Measurements from ENCODE around the gene ADAMTS6.

ADAMTS6 gene

DNA sequence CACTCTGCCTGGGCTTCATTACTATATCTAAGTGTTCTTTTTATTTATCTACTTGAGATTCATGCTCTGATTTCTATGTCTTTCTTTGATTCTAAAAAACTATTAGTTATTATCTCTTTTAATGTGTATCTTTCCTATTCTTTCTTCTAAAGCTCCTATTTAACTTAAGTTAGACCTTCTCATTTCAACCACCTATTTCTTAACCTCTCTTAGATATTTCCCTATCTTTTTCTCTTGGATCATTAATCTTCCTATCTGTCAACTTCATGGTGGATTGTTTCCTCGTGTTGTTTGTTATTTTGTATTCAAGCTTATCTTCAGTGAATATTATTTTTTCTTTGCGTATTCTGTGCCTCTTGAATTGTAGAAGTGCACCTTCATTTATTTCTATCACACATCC is 202.1 kb downstream of the ADAMTS6 start:
- no peak for DNase-seq (ENCODE audit: low read depth)

DNA sequence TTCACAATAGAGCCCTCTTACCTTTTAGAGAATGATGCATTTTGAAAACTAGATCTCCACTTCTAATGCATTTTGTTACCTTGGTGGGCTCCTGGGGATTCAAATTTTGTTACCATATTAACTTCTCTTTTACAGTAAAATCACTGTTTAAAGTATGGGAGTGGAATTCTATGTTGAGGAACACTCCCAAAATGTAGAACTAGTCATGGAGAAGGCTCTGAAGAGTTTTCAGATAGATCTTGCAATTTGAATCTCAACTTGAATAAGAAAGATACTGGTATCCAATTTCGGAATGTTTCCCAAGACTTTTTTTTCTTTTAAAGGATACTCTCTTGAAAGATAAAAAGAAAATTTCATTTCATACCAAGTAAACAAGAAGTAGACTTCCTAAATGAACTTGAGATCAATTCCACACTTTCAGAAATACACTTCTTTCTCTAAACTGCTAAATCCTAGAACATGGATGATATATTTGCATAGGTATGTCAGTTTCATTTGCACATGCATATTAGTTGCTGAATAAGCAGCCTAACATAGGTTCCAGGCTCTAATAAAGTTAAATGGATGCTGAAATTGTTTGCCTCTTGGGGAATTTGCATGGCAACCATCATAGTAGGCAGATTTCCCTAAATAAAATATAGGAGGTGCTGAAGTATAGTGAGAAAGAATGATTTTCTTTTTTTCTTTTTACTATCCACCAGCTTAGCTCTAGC is 205.4 kb downstream of the ADAMTS6 start:
- DNase-seq (ENCODE audit: low read depth): no peak

DNA sequence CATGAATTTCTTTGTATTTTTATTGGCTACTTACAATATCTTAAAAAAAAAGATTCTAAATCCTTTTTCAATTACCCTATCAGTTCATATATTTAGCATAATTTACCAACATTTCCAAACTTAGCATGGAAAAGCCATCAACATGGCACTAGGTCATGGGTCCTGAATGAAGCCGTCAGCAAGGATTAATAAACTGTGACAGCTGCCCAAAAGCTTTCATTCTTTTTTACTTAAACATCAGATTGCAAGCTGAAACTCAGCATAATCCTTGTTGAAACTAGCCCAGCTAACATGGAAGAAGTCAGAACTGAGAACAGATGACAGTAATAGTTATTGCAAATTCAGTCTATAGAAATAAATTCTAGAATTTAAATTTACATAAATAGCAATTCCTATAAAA is 209.8 kb downstream of the ADAMTS6 start:
- DNase-seq (ENCODE audit: low read depth): no peak

DNA sequence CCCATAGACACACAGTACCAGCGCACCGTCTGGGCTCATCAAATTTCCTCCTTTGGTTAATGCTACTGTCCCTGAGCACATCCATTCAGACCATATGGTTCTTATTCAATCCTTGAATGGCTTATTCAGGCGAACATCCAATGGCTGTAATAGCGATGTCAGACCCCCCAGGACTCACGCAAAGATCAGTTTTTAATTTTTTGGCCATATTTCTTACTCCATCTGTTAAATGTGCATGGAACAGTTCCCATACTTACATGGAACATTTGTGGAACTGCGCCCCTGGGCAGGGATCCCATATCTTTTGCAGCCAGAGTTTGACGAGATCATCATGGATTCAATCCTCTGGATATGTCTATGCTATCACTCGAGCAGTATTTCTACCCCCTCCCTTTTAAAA is 213.2 kb downstream of the ADAMTS6 start:
- no peak for DNase-seq (ENCODE audit: low read depth)

DNA sequence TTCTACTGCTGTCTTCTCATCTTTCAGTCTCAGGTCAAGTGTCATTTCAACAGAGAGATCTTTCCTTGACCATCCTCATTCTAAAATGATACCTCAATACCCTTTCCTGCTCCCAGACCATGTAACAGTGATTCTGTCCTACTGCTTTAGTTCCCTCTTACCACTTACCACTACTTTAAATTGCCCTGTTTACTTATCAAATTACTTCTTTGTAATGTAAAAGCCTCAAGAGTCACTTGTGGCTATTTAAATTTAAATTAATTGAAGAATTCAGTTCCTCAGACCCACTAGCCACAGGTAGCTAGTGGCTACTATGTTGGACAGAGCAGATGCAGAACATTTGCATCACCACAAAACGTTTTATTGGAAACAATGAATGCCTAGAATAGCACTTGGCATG is 217.3 kb downstream of the ADAMTS6 start:
- no peak for DNase-seq (ENCODE audit: low read depth)

DNA sequence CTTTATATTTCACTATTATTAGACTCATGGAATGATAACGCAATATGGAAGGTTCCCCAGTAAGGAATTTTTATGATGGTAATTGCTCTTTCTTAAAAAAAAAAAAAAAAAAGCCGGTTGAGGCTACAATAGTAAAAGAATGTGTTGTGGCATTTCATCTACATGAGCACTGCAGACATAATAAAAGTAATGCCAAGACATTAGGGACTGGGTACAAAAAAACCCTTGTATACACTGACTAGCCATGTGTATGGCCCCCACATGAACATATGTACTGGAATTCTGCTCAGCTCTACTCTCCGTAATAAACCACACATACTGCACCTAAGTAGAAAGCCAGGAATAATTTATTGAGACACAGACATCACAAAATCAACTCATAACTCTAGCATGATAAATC is 218.4 kb downstream of the ADAMTS6 start:
- no peak for DNase-seq (ENCODE audit: low read depth)

DNA sequence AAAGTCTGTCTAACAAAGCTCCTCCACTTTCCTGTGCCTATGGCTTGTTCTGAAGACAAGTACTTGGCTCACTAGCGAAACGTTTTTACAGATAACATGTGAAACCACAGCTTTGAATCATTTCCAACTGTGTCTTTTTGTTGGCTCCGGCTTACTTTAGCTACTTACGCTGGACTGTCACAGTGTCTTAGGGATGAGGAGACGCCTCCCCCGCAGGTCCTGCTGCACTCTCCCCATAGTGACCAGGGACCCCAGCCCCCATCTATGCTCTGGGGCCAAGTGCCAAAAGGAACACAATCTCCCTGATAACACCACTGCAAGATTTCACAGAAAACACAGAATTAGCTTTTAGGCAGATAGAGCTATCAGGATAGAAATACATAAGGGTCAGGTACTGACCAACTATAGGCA is 219.1 kb downstream of the ADAMTS6 start:
- DNase-seq (ENCODE audit: low read depth): no peak

DNA sequence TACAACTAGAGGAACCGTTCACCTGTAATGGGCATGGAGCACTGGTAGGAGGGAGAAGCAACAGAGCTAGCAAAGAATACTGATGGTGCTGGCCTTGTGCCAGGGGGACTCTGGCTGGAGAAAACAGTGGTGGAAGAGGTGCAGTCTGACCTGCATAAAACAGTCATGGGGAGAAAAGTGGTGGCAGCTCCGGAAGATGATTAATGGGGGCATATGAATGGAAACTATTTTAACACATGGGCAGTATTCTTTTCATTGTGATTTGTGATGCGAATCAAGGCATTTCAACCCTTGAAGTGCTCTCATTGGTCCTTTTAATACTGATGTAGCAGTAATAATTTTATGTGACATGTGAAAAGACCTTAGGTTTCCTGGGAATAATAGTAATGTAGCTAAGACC is 219.6 kb downstream of the ADAMTS6 start:
- DNase-seq (ENCODE audit: low read depth): no peak

DNA sequence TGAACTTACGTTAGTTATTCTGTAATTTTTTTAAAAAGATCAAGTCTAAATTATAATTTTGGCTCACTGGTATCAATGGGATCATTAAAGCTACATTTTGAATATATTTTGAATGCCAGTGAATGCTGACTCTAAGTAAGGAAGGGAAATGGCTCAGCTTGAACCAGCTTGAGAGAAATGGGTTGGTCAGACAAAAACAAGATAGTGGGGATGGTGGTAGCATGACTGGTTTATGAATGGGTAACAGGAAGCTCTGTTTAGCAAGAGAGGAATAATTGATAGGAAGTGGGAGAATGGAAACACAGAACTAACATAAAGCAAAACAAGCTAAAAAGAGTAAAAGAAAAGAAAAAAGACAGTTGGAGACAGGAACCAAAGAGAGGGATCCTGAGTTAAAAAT is 220.2 kb downstream of the ADAMTS6 start:
- DNase-seq (ENCODE audit: low read depth): no peak

DNA sequence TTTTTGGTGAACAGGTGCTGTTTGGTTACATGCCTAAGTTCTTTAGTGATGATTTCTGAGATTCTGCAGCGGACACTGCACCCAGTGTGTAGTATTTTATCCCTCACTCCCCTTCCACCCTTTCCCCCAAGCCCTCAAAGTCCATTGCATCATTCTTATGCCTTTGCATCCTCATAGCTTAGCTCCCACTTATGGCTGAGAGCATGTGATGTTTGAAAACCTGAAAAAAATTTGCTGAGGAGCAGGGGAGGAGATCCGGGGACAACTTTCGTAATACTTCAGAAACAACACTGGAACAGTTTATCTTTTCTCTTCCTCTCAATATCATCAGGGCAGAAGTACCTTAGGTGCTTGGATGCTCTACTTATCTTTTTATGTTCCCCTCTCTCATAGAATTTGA is 226.4 kb downstream of the ADAMTS6 start:
- DNase-seq (ENCODE audit: low read depth): no peak

DNA sequence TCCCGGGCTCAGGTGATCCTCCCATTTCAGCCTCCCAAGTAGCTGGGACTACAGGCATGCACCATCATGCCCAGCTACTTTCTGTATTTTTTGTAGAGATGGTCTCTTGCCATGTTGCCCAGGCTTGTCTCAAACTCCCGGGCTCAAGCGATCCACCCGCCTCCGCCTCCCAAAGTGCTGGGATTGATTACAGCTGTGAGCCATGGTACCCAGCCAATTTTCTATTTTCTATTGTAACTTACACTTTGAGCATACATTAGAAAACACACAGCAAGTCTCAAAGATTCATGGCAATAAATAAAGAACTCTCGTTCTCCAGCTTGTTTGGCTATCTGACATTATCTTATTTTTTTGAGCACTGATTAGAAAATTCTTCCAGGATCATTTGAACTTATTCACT is 228.7 kb downstream of the ADAMTS6 start:
- DNase-seq (ENCODE audit: low read depth): no peak

DNA sequence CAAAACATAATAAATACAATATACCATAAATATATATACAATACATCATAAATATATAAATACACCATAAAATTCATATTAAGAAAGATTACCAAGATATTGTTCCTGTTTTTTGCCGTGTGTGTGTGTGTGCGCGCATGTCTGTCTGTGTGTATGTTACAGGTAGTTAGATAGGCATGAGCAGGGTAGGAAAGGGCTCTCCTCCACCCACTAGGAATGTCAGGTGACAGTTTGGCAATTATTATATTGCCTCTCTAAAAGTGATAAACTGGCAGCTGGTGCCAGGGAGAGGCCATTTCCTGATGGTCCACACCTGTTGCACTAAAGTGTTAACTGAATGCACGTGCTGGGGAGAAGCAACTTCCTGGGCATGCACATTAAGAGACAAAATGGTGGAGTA is 232.8 kb downstream of the ADAMTS6 start:
- no peak for DNase-seq (ENCODE audit: low read depth)

DNA sequence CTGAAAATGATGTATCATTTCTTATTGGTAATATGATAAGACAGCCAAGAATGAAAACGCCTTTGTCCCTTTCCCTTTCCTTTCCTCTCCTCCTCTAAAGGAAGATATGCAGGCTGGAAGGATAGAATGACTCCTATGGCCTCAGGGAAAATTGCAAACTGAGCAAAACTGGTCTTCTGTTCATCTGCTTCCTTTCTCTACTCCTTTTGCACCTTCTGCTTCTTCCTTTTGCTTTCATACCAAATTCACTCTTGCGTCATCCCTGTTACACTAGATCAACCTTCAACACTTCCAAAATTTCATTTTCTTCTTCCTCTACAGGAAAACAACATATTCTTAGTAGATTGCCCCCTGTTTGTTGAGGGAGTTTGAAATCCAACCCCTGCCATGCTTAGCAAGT is 234.1 kb downstream of the ADAMTS6 start:
- DNase-seq (ENCODE audit: low read depth): no peak

DNA sequence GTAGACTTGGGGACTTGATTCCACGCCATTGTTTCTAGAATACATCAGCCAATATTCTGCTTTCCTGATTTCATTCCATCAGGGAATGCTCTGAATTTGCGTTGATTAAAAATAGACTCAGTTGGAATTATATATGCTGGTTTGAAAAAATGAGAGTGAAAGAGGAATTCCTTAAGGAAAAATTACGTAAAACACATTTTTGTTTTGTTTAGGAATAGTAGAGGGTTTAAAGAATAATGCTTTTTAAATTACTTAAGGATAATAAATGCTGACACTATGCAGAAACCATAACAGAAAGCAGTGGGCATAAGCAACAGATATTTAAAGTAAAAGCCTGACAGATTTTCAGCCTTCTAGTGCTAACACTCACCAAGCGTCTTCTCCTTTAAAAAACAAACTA is 235.0 kb downstream of the ADAMTS6 start:
- no peak for DNase-seq (ENCODE audit: low read depth)

DNA sequence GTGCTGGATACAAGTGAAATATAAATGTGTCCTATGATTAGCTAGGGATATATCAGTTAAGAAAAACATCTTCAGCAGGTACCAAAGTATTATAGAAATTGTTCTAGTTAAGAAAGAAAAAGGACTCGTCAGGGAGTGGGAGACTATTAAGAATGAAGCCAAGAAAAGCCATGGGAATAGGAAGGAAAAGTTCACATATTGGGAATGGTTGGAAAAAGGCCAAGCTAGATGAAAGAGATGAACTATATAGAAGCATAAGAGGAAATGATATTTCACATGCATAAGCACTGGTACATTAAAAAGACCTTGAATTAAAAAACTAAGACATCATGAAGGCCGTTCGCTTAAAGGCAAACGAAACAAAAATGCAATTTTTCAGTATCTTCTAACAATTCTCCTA is 237.7 kb downstream of the ADAMTS6 start:
- no peak for DNase-seq (ENCODE audit: low read depth)

DNA sequence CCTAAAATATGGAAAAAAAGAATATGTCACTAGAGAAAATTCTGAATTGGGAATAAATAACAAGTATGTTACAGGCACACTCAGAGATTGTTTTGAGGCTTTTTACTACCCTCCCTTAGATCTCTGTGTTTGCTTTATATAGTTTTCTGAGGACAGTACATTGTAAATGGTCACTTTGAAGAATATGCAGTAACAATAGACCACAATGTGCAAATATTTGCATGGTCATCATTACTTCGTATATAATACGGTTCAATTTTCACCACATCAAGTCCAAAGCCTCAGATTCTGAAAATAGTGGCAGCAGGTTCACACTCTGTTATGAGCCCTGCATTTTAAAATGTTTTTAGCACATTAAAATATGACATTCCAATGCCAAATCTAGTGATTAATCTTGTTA is 238.6 kb downstream of the ADAMTS6 start:
- no peak for DNase-seq (ENCODE audit: low read depth)

DNA sequence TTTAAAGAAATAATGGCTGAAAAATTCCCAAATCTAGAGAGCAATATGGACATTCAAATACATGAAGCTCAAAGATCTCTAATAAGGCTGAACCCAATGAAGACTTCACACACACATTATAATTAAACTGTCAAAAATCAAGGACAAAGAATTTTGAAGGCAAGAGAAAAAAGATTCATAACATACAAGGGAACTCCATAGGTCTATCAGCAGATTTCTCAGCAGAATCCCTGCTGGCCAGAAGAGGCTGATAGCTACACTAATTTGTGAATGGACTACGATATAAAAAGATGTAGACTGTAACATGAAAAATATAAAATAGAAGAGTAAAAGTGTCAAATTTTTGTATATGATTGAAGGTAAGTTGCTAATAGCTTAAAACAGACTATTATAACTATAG is 251.9 kb downstream of the ADAMTS6 start:
- no peak for DNase-seq (ENCODE audit: low read depth)

DNA sequence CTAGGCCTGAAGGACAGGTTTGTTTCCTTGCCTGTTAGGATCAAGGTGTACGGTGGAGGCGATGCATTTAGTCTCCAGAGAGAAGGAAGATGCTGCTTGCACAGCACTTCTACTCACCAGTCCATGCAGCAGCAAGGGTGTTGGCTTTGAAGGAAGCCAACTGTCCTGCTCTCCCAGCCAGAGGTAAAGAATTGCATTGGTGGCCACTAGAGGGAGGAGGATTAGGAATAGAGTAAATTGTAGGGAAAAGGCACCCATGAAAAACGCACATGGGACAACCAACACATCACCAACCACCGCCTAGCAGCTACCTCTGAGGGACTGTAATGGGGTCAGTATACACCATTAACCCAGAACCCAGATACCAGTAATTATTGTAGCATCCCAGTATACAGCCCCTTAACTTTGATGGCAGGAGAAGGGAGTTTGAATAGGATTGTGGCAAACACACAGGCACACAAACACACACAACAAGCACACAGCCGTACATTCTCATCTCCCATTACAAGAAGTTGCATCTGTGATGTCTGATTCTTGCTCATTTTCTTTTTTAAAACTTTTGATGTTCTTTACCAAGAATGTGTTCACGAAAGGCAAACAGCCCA is 267.7 kb downstream of the ADAMTS6 start:
- DNase-seq (ENCODE audit: low read depth): no peak

DNA sequence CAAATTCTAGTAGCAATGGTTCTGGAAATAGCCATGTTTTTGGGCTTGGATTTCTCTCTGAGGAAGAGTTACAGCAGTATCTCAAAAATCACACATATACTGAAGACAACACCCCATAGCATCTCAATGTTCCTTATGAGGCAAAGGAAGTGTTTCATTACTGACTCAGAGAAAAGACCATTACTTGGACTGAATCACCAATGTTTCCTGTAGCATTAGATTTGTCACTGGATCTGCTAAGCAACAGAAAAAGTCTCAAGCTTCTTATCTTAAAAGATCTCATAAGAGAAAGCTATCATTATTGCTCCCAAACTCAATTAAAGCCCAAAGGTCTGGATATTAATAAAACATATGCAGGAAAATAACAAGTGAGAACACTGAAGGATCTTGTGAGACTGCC is 272.4 kb downstream of the ADAMTS6 start:
- no peak for DNase-seq (ENCODE audit: low read depth)

DNA sequence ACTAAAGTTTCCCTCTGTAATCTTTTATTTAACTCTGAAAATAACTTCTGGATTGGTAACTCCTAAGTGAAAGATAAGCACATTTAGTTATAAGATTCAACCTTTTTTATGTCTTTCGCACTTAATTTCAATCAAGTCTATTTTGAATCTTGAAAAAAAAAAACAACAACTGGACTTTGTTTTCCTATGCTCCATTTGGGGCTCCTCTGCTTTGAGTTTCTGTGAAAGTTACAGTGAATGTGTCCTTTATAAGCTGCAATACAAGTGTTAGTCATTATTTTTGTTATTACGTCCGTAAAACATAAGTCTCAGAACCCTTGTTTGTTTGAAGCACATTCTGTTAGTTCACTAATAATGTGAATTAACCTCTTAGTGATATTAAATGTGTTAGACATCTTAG is 276.8 kb downstream of the ADAMTS6 start:
- no peak for DNase-seq (ENCODE audit: low read depth)

DNA sequence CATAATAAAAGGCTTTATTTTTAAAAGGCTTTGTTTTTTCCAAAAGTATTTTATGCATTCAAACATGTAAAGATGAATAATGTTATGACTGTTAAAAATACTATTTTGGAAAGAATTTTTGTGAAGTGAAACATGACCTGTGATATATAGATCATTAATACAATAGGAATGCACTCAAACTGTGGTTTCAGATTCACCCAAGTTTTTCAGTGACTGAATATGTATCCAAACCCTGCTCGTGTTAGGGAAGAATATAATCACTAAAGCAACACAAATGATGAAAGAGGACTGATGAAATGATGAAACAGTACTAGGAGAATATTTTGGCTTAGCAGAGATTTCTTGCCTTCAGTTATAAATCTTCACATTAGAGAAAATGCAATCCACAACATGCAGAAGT is 278.0 kb downstream of the ADAMTS6 start:
- no peak for DNase-seq (ENCODE audit: low read depth)

DNA sequence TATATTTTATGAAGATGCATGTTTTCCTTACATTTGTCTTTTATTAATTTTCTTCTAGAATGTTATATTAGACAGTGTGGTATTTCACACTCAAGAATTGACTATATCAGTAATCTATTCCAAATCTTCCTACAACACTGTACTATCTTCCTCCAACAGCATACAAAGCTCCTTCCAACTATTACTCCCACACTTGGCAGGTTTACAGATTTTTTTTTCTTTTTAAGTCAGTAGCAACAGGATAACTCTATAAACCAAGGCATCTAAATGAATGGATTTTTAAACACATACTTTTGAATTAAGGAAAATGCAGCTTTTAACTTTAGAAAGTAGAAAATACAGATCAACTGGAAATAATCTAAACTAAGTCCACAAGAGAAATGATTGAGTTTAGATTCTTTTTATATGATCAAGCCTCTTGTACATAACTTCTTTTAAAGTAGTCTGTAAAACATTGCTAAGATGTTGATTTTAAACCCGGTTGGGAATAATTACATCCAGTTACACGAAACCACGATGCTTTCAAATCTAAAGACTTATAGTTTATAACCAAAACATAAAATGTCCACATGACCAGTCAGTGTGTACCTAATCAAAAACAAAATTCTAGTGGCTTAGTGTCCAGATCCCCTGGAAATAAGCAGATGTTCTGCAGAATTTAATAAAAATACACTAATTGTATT is 281.6 kb downstream of the ADAMTS6 start:
- DNase-seq (ENCODE audit: low read depth): no peak

DNA sequence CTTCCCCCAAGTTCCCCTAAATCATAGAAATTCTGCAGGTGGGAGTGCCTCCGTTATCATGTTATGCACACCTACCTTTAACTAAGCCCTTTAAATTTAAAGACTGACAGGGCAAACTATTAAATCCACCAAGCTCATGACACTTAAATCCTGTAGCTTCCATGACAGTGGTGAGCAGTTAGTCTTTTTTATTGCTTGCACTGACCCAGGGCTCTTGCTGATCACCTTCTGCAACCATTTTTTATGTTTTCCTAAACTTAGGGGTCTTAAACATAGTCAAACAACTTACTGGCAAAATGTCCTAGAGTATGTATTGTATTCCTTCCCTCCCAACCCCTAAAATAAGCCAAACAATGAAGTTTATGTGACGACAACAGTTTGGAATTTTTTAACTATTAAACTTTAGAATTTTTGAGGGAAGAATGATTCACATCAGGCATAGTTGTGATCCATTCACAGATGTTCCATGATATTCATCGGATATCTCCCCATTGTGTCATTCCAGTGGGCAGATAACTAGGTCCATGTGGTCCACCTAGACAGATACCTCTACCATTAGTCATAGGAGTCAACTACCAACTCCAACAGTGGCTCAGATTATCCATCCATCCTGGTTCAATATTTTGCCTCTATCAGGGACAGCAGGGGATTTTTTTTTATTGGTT is 283.1 kb downstream of the ADAMTS6 start:
- no peak for DNase-seq (ENCODE audit: low read depth)

All from activated T-cell treated with anti-CD3 and anti-CD28 coated beads for 48 hours (primary cell).